GM11168 (cell line): ENCODE measurements around the gene MAS1.

Source experiments
- in situ Hi-C: fragments of 300-500 bp; cut with MboI; formaldehyde crosslinking; loops from one replicate; pipeline ENCODE4 v1.12.0; 2022; ENCODE audit warnings: low sequenced_read_pairs; ENCODE audit not compliant: unreplicated experiment

MAS1 gene

GRCh38 chr6:159877256-159877808 is 13.5 kb upstream of the MAS1 start:
- in situ Hi-C loops, result loop anchor here (10.0 kb wide), 1 partner anchor 57 kb away; no protein-coding TSS in a partner anchor

- in situ Hi-C loops, result loop anchor here (10.0 kb wide), 1 partner anchor 56 kb away; no protein-coding TSS in a partner anchor
These were observed 12.4 kb upstream of the MAS1 start for GRCh38 chr6:159878341-159878740.

GRCh38 chr6:159879856-159880255 is 10.9 kb upstream of the MAS1 start:
- in situ Hi-C loops, result loop anchor here (10.0 kb wide), 1 partner anchor 55 kb away; no protein-coding TSS in a partner anchor

GRCh38 chr6:159880412-159880975 is 10.3 kb upstream of the MAS1 start:
- in situ Hi-C loops, result no loop called here

GRCh38 chr6:159884720-159885119 is 6.1 kb upstream of the MAS1 start:
- in situ Hi-C loops, result no loop called here

GRCh38 chr6:159886270-159886669 is 4.5 kb upstream of the MAS1 start:
- in situ Hi-C loops, result no loop called here

GRCh38 chr6:159887146-159887545 is 3.6 kb upstream of the MAS1 start:
- in situ Hi-C loops, result no loop called here

GRCh38 chr6:159887761-159888160 is 3.0 kb upstream of the MAS1 start:
- in situ Hi-C loops, result no loop called here

GRCh38 chr6:159890201-159890600 is 587 bp upstream of the MAS1 start:
- in situ Hi-C loops, result no loop called here

GRCh38 chr6:159892053-159892452 is 1.3 kb downstream of the MAS1 start:
- in situ Hi-C loops, result no loop called here

GRCh38 chr6:159893064-159893463 is 2.3 kb downstream of the MAS1 start:
- in situ Hi-C loops, result no loop called here

GRCh38 chr6:159894991-159895390 is 4.2 kb downstream of the MAS1 start:
- in situ Hi-C loops, result no loop called here

- in situ Hi-C loops, result no loop called here
These were observed 6.8 kb downstream of the MAS1 start for GRCh38 chr6:159897603-159898002.

- in situ Hi-C loops, result no loop called here
These were observed 7.7 kb downstream of the MAS1 start for GRCh38 chr6:159898519-159898918.

GRCh38 chr6:159899994-159900745 is 9.4 kb downstream of the MAS1 start:
- in situ Hi-C loops, result no loop called here

- in situ Hi-C loops, result no loop called here
These were observed 11.8 kb downstream of the MAS1 start for GRCh38 chr6:159902620-159903019.

- in situ Hi-C loops, result no loop called here
These were observed 13.7 kb downstream of the MAS1 start for GRCh38 chr6:159904497-159904911.

GRCh38 chr6:159906400-159906799 is 15.6 kb downstream of the MAS1 start:
- in situ Hi-C loops, result no loop called here

GRCh38 chr6:159908535-159908934 is 17.7 kb downstream of the MAS1 start:
- in situ Hi-C loops, result no loop called here

GRCh38 chr6:159908979-159909378 is 18.2 kb downstream of the MAS1 start:
- in situ Hi-C loops, result no loop called here

- in situ Hi-C loops, result no loop called here
These were observed 19.6 kb downstream of the MAS1 start for GRCh38 chr6:159910342-159910741.

- in situ Hi-C loops, result no loop called here
These were observed 22.6 kb downstream of the MAS1 start for GRCh38 chr6:159913375-159913774.
